GM21529 (cell line): ENCODE measurements around the gene SLC24A4.

Experiments used
- ATAC-seq: cut with Tn5 transposase; IDR thresholded peaks from one replicate; pipeline ENCODE4 v1.9.1; 2021; ENCODE audit not compliant: unreplicated experiment

Gene SLC24A4

DNA sequence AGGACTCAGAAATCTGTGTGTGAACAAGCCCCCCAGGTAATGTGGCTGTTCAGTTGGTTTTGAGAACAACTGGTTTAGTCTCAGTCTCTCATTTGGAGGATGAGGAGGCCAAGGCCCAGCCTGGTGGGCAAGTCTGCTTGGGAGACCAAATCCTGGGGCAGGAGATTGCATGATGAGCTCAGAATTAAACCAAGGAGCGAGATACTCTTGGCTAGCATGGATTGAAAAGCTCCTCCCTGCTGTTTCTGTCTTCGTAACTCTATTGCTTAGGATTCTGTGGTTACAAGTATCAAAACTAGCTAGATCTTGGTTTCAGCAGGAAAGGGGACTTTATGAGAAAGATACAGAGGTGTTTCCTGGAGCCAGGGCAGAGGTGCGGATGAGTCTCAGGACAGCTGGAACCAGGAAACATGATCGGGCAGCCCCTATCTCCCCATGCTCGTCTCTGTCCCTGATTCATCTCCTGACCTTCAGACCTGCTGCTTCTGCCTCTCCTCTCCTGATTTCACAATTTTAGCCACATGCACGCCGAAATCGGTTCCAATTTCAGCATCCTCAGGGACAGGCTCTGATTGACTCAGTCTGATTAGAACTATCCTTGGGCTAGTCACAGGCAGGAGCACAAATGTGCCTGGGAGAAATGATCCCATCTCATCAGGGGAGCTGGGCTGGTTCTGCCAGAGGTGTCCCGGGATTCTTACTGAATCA, 150.4 kb downstream of the SLC24A4 start:
- no peak for ATAC-seq

- ATAC-seq = no peak
These were observed 151.1 kb downstream of the SLC24A4 start for GRCh38 chr14:92473969-92474535.

- ATAC-seq = no peak
These were observed 152.1 kb downstream of the SLC24A4 start for GRCh38 chr14:92475037-92475436.

DNA sequence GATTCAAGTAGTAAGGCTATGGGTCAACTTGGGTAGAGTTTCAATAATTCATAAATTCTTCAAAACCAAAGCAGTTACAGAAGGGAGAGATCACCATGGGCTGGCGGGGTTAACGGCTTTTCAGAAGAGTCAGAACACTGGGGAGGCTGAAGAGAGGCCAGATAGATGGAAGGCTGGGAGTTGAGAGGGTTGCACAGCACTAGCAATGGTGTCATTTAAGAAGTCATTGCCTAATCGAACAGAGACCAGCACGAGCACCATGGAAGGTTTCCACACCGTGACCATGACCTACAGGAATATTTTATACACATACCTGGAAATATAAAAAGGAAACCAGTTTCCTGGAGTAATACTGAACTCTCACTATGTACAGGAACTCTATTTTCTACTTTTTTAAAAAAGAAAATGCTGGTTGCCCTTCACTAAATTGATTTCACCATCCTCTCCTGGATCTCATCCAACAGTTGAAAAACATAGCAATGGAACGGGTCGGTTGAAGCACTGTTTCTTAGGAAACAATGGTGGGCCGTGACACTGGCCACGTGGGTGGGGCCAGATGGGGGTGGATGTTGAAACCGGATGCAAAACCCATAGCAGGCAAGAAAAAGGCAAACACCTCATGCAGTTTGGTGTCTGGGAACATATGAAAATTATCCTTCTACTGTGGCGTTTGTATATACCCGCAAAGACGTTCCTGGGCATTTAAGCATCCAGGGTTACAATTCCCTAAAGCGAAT, 152.7 kb downstream of the SLC24A4 start:
- no peak for ATAC-seq

DNA sequence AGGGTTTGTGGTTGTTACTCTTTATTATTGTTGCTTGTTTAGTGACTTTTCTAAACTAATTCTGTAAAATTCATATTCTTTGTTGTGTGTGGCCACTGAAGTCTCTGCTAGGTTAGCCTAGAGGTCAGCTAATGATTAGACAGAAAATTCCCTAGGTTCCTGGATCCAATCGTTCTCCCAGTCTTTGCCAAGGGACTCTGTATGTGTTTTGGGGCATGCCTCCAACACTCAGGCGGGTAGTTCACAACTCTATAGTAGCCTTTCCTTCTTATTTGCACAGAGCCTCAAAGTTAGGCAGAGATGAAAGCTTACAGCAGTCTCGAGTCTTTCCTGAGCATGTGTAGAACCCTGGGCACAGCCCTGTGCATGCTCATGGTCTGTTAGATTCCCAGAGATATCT, 157.9 kb downstream of the SLC24A4 start:
- no peak for ATAC-seq

DNA sequence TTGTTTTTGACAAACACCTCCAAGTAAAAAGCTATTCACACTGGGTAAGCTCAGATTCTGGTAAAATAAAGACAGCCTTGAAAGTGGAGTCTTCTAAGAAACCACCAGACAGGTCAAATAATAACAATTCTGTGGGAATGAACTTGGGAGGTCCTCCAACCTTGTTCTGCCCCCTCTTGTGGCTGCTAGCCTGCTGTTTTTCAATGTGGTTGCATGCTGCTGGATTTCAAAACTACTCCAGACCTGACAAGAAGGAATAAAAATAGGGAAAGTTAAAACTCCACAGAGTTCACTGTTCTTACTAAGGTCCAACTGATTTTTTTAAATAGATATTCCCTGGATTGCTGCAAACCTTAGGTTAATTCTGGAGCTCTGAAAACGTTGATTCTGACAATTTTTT, 158.4 kb downstream of the SLC24A4 start:
- no peak for ATAC-seq

DNA sequence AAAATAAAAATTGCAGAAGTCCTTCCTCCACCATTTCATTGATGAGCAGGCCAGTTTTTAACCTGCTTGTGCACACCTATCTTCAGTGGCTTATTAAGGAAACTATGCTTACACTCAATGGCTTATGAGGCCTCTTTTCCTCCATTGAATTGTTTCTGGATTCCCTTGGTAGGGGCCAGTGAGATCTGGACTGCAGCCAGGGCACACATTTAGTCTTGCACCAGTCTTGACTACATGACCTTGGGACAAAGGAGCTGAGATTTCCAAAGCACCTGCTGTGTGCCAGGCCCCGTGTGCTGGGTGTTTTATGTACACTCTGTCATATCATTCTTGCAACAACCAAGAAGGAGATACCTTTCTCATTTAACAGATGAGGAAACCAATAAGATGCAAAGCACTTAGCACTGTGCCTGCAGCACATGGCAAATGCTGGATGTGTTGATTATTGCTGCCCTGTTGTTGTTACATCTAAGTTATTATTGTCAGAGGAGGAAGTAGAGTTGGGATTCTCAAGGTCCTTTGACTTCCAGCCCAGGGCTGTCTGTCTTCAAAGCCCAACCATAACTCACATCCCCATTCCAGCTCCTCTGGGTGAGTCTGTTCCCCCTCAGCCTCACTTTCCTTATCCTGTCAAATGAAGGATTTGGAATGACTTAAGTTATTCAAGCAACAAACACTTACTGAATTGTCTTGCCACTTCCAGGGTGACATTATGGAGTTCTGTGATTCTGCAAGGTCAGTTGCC, 159.0 kb downstream of the SLC24A4 start:
- ATAC-seq = no peak

DNA sequence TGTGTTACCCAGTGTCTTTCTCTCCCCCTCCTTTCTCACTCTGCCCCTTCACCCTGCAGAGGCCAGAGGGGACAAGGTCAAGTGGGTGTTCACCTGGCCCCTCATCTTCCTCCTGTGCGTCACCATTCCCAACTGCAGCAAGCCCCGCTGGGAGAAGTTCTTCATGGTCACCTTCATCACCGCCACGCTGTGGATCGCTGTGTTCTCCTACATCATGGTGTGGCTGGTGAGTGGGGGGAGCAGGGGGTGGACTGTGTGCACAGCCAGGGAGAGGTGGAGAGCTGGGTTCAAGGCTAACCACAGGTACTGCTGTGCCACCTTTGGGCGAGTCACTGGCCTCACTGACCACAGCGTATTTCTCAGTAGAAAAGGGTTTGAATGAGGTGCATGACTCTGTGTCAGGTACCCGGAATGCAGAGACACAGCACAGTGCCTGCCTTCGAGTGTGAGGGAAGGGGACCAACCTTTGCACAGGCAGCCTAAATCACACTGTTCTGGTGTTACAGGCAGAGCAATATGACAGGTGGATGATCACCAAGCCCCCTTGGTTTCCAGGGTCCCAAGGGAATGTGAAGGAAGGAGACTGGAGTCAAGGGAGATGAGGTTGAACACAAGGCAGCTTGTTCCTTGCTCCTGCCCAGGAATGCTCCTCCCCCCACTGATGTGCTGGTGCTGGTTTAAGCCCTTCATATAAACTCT, 159.8 kb downstream of the SLC24A4 start:
- ATAC-seq = no peak

- ATAC-seq = no peak
These were observed 161.3 kb downstream of the SLC24A4 start for GRCh38 chr14:92484132-92484823.

- no peak for ATAC-seq
These were observed 163.9 kb downstream of the SLC24A4 start for GRCh38 chr14:92486881-92487280.

- no peak for ATAC-seq
These were observed 164.7 kb downstream of the SLC24A4 start for GRCh38 chr14:92487513-92488133.

- ATAC-seq = no peak
These were observed 166.7 kb downstream of the SLC24A4 start for GRCh38 chr14:92489394-92490238.

GRCh38 chr14:92490239-92490959, 167.4 kb downstream of the SLC24A4 start:
- ATAC-seq = no peak

DNA sequence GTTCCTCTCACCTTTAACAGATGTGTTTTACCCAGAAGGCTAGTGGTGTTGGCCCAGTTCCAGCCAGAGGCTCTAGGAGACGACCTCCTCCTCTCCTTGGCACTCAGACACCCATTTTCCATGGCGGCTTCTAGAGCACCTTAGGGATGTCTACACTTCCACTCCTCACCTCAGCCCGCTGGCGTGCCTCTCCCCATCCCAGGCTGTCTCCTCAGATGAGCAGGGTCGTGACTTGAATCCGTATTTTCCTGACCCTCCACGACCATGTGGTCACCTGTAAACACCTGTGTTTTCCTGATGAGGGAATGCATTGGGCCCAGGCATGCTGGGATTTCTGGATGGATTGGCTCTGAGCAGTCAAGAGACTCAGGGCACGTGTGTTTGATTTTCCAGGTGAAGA, 168.8 kb downstream of the SLC24A4 start:
- no peak for ATAC-seq

DNA sequence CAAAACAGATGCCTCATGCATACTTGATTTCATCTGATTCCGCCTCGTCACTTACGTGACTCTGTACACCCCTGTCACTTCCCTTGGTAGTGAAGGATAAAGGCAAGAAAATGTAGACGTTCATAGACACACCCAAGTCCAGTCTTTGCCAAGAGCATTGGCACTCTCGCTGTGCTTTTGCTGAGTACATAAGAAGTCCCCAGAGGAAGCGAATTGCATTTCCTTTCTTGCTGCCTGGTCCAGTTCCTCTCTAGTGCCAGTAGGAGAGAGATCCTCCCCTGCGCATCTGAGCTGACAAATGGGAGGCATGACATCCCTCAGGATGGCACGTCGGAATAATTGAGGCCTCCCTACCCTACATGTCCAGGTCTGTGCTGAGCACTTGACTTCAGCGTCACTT, 169.3 kb downstream of the SLC24A4 start:
- no peak for ATAC-seq

GRCh38 chr14:92493024-92493423, 170.1 kb downstream of the SLC24A4 start:
- ATAC-seq = no peak

GRCh38 chr14:92493492-92493891, 170.5 kb downstream of the SLC24A4 start:
- ATAC-seq = no peak

GRCh38 chr14:92494512-92494911, 171.5 kb downstream of the SLC24A4 start:
- ATAC-seq = no peak
